NCI-H1092 treated with DMSO at 0.1 percent for 48 hours (cell line): ENCODE measurements around the gene ELMO3.

Experiments used
- DNase-seq: peaks from one replicate; lab custom pipeline; 2025; lab: John Stamatoyannopoulos, UW

Gene ELMO3, protein sequence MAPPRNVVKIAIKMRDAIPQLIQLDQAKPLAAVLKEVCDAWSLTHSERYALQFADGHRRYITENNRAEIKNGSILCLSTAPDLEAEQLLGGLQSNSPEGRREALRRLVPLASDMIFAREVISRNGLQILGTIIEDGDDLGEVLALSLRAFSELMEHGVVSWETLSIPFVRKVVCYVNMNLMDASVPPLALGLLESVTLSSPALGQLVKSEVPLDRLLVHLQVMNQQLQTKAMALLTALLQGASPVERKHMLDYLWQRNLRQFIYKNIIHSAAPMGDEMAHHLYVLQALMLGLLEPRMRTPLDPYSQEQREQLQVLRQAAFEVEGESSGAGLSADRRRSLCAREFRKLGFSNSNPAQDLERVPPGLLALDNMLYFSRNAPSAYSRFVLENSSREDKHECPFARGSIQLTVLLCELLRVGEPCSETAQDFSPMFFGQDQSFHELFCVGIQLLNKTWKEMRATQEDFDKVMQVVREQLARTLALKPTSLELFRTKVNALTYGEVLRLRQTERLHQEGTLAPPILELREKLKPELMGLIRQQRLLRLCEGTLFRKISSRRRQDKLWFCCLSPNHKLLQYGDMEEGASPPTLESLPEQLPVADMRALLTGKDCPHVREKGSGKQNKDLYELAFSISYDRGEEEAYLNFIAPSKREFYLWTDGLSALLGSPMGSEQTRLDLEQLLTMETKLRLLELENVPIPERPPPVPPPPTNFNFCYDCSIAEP

DNA sequence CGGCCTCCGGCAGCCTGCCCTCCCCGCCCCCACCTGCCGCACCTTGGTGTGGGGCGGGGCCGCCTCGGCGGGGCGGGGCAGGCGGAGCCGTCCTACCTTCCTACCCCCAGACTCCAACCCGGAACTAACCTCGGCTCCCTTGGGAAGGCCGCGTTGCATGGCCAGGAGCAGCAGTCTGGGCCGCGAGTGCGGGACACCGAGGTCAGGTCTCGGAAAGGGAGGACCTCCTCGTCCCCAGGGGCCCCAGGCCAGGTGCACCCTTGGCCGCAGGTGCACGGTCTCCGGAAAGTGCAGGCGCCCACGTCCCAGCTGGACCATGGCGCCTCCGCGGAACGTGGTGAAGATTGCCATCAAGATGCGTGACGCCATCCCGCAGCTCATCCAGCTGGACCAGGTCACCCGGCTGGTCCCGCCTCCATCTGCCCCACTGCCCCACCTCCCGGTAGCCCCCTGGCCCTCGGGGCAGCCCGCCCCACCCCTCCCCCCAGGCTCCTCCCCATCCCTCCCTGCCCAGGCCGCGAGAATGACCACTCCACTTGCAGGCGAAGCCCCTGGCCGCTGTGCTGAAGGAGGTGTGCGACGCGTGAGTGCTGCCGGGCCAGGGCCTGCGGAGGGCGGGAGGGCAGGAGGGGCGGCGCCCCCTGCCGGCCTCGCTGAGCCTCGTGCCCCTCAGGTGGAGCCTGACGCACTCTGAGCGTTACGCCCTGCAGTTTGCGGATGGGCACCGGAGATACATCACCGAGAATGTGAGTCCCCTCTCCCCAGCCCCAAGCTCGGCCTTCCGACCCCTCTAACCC is at the start of gene ELMO3:
ELMO3 (plus strand) TSS at position 121 of the 797 bp plus-strand sequence; CDS start at position 317, 196 bp downstream.
- no peak for DNase-seq

DNA sequence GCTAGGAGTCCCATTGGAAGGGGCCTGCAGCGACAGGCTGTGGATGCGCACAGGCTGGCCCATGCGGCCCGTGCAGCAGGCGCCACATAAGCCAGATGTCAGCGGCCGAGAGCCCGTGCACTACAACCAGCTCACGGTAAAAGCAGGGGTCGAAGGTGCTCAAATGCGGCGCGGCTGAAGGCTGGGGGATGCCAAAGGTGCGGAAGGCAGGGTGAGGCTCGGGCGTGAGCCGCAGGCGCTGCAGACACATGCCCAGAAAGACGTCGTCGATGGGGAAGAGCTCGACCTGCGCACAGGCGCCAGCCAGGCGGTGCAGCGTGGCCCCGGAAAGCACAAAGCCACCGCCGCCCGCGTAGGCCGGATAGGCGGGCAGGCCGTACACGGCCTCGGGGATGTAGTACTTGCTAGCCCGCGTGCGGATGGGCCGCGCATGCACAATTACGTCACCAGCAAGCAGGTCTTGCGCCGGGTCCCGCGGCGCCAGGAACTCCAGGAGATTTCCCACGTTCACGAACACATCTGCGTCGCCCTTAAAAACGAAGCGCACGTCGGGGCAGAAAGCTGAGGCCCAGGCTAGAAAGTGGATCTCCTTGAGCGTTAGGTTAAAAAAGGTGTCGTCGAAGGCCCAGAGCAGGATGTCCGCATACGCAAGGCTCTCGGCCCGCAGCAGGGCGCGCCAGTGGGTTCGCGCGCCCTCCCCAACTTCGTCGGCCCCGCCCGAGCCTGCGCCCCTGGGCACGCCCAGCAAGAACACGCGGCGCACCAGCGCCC is 49.5 kb upstream of the ELMO3 start:
- DNase-seq = no peak

GRCh38 chr16:67150047-67150832 is 48.7 kb upstream of the ELMO3 start:
- peak; percentile 45 for DNase-seq

GRCh38 chr16:67150833-67151396 is 48.0 kb upstream of the ELMO3 start, which contains the start of gene B3GNT9:
TSS of gene B3GNT9 (minus strand) at chr16:67150998. CDS start at chr16:67150485, 513 bp downstream.
- peak; percentile 57 for DNase-seq

DNA sequence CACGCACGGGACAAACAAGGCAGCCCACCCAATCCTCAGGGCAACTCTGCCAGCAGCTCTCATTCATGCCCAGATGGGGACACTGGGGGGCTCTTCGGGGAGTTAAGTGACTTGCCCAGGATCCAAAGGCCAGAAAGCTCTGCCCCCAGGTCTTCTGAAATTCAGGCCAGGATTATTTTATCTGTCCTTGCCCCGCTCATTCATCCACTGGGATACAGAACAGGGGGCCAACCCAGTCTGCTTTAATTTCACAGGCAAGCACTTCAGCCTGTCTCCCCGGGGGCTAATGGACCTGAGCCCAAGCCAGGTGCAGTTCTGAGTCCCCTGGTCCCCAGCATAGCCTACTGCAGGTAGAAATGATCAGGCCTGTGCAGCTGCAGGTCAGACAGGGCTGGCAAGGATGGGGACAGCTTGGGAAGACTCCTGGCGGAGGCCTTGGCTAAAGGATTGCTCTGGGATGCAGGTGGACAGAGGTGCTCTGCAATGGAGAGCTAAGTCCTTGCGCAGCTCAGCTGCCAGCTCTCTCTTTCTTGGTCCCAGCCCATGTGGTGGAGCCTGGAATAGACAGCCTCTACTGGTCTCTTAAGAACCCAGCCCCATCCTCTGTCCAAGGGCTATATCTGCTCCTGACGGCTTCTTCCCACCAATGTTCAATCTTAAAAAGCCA is 47.4 kb upstream of the ELMO3 start:
- DNase-seq = no peak

DNA sequence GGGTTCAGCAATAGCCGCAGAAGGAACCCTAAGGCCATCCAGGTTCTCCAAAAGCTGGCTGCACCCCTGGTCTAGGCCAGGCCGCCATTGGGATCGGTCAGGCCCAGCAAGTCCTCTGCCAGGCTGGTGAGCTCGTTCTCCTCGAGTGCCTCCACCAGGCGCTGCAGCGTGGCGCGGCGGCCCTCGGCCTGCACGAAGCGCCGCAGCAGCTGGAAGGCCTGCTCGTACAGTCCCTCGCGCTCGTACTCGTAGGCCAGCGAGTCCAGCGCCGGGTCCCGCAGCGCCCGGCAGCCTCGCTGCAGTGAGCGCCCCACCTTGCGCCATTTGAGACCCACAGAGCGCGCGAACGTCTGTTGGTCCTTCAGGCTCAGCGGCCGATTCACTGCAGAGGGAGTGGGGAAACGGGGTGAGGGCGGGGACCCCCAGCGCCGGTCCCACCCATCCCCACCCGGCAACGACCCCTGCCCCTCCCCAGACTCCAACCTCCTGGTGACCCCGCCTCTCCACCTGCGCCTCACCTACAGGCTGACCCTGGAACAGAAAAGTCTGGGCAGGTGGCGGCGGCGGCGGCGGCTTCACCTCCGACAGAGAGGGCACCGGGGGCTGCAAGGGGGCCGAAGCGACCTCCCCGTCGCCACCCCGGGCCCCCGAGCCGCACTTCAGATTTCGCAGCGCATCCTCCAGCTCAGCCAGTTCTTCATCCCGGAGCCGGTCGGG is 44.2 kb upstream of the ELMO3 start:
- DNase-seq = no peak

DNA sequence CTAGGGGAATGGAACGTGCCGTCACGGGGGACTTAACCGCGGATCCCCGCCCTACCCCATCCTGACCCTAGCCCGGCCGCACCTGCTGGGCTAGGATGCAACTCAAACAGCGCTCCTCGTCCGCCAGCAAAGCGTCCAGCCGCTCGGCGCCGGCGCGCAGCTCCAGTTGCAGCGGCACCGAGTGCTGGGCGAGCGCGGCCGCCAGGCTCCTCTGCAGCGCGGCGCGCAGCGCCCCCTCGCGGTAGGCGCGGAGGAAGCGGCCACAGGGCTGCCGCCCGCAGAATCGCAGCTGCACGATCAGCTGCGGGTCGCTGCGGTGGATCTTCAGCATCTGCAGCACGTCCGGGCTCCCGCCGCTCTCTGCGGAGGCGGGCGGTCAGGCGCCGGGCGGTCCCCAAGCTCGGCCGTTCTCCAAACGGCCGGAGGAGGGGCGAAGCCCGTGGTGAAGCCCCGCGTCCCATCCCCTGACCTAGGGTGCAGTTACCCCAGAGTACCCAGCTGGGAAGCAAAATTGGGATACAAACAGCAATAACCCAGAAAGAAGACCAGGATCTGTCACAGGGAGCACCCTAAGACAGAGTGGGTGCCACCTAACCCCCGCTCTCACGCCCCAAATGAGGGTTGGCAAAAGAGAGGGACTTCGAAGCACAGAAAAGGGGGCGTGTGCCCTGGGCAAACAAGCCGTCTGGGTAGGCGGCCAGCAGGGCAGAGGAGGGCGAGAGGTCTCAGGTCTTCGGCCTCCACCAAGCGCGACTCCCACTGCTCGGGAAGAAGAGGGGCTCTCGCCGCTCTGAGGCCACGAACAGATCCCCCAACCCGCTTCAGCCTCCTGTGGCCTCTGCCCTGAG is 43.4 kb upstream of the ELMO3 start:
- peak; percentile 61 for DNase-seq

DNA sequence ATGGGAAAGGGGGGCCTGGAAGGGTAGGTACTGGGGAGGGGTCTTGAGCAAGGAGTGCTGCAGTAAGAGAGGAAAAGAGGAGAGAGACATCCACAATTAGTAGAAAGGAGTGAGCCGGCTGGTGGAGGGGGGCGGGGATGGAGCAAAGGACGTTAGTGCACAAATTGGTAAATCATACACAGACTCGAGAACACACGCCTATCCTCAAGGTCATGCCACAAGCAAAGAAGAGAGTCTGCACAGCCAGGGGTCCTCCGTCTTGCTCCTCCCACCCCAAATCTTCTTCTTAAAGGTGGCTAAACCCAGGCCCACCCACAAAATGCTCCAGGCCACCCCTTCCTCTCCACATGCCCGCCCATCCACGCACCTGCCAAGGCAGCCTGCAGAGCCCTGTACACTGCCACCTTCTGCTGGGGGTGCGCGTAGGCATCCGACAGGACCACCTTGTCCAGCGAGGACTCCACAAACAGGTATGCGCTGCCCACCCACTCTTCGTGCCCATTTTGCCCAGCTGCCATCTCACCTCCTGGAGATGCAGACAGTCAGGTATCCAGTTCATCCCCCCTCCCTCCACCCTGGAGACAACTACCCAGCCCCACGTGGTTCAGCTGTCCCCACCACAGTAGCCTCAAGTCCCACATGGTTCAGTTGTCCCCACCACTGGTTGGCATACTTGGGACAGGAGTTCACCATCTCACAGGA is 42.6 kb upstream of the ELMO3 start:
- no peak for DNase-seq

DNA sequence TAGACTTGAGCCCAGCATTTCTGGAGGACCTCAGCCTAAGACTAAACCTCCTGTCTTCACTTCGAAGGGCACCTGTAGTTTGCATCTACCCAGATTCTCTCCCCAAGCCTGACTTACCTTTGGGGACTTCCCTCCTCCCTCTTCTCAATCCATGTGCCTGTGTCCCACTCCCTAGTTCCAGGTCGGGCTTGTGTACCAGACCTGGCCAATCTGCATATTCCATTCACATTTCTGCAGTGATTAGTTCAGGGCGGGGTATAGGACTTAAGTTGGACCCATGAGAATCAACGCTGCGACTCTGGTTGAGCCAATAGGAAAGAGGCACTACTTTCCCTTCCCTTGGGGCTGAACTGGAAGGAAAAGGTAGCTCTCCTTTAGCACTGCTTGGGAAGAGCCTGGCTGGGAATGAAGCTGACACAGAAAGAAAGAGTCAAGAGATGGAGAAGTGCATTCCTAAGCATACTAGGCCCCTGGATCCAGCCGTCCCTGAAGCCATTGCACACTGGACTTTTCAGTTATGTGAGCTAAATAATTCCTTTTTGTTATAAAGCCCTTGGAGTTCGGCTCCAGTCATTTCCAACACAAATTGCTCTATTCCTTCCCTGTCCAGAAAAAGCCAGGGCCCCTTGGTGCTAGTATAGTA is 41.7 kb upstream of the ELMO3 start:
- no peak for DNase-seq

DNA sequence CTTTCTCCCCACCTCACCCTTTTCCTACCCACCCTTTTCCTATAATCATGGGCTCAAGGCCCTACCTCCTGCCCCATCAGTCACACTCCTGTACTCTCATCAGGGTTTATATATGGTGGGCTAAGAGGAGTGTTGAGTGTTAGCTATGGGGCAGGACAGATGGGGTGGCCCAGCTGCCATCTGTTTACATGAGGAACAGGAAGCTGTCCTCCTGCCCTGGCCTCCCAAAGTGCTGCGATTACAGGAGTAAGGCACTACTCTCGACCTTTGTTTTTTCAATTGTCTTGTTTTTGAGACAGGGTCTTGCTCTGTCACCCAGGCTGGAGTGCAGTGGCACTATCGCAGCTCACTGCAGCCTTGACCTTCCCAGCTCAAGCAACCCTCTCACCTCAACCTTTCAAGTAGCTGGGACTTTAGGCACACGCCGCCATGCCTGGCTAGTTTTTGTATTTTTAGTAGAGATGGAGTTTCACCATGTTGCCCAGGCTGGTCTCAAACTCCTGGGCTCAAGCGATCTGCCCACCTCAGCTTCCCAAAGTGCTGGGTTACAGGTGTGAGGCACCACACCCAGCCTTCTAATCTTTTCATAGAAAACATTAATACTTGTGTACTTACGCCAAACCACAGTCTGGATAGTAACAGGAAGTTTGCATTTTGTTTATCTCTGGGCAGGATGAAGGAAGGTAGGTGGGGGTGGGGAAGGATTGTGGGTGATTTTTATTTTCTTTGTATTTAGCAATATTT is 40.9 kb upstream of the ELMO3 start:
- no peak for DNase-seq

DNA sequence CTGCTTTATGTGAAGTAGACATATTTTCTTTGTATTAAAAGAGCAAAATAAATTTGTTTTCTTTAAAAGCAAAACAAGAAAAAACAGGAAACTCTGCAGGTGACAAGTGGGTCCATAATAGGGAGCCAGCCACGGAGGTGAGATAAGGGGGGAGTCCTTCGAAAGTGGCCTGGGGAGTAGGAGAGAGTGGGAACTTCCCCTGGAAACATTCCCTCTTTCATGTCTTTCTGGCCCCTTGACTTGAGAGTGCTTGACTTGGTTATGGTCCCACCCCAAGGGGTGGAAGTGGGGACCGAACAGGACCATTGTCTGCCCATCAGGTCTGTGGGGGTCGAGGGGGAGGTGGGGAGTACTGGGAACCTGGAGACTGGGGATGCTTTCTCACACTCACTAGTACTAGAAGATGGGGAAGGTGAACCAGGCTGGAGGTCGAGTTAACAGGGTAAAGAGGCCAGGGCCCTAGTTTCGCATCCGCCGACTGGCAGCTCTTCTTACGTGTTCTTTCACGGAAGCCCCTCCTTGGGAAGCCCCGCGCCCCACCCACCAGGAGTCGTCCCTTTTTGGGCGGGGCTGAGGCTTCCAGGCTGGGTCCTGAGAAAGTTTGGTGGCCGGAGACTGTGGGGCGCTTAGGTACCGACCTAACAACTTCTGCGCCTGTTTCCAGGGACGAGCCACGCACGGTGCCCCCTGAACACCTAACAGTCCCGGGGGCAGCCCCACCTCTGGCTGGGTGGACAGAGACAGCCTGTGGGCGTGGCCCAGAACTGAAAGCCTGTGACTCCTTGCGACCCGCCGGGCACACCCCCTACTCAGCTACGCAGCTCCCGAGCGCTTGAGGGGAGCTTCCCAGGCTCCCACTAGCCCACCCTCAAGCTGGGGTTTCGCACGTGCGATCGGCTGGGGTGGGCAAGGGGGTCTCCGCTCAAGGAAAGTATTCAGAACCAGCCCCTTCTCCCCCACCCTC is 40.0 kb upstream of the ELMO3 start:
- DNase-seq = no peak

DNA sequence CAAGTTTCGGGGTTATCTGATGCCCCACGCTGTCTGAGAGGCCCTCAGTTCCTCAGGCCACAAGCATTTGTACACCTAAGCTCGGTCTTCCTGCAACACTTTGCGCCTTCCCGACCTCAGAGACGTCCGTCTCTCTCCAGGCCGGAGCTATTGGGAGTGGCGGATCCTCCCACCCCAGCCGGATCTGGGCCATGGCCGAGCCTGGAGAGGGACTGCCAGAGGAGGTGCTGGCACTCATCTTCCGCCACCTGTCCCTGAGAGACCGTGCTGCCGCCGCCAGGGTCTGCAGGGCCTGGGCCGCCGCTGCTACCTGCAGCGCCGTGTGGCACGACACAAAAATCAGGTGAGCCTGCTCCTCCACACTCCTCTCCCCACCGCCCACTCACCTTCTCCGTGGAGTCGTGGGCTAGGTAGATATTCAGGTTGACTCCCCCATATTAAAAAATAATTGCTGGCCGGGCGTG is 37.3 kb upstream of the ELMO3 start:
- DNase-seq = no peak

GRCh38 chr16:67162506-67163163 is 36.3 kb upstream of the ELMO3 start:
- no peak for DNase-seq

DNA sequence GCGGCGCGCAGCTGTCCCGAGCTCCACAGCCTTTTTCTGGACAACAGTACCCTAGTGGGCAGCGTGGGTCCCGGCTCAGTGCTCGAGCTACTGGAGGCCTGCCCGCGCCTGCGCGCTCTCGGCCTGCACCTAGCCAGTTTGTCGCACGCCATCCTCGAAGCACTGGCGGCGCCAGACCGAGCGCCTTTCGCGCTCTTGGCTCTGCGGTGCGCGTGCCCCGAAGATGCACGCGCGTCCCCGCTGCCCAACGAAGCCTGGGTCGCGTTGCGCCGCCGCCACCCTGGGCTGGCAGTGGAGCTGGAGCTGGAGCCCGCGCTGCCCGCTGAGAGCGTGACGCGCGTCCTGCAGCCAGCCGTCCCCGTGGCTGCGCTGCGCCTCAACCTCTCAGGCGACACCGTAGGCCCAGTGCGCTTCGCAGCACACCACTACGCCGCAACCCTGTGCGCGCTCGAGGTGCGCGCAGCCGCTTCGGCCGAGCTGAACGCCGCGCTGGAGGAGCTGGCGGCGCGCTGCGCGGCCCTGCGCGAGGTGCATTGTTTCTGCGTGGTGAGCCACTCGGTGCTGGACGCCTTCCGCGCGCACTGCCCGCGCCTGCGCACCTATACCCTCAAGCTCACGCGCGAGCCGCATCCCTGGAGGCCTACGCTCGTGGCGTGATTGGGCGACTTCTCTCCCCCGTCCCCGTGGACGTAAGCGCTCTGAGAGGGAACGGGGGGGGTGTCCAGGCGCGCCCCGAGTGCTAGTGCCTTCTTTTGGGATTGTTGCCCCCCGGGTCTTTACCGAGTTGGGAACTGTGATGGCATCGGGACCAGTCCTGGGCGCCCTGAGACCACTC is 35.5 kb upstream of the ELMO3 start:
- peak; percentile 86 for DNase-seq
